ENCODE measurements around the gene PCBD1.

- TF ChIP-seq CTCF (conservative IDR thresholded peaks at IDR 0.05 in 1 of 2, IDR thresholded peaks at IDR 0.05 in 1 of 2; ENCODE audit: extremely low read depth in 1 of 2, insufficient read depth in 1 of 2, low read depth in 1 of 2, low read length in 2 of 2) (no peak), EZH2 (IDR thresholded peaks at IDR 0.05; ENCODE audit: borderline replicate concordance, low read length) (no peak)
Observed at GRCh38 chr10:70879207-70879606, 9.2 kb downstream of the PCBD1 start.
